Peyer's patch (tissue), 4 donors: ENCODE measurements around the gene EIF2AK2. TPM values are rescaled to one million over a fixed set of nuclear protein-coding genes. Genes with fewer than 3 reads are reported as not detected.
"Not testable (repeated sequence)": the region's sequence is repeated elsewhere in the genome, so short reads cannot be mapped to it uniquely, and the experiment has no call there.

Experiments
- DNase-seq, 3 donors: peaks; one replicate each; pipeline ENCODE4 v3.0.0-alpha.2; 2017 to 2019
- H3K27ac ChIP-seq, 4 donors: fragments of 200-600 bp; sonication (generic); one replicate each; pipeline ENCODE4 v1.5.1; 2016 to 2019
- H3K27me3 ChIP-seq, 2 donors: fragments of 200-600 bp; sonication (generic); one replicate each; pipeline ENCODE4 v1.5.1; 2019
- H3K36me3 ChIP-seq, 3 donors: fragments of 200-600 bp; sonication (generic); one replicate each; pipeline ENCODE4 v1.5.1; 2016 to 2019
- H3K4me1 ChIP-seq, 4 donors: fragments of 200-600 bp; sonication (generic); one replicate each; pipeline ENCODE4 v1.5.1; 2016 to 2019
- H3K4me3 ChIP-seq, 4 donors: fragments of 200-600 bp; sonication (generic); 1 replicate in 3 of 4; 2 replicates in 1 of 4; pipeline ENCODE4 v1.5.1; 2016 to 2019; ENCODE audit warnings: mild to moderate bottlenecking in 1 of 4
- H3K9me3 ChIP-seq, 4 donors: fragments of 200-600 bp; sonication (generic); one replicate each; pipeline ENCODE4 v1.5.1; 2016 to 2019; ENCODE audit warnings: mild to moderate bottlenecking in 1 of 4
- CTCF ChIP-seq, 6 experiments: fragments of 450-650 bp in 4 of 6; fragments of 200-600 bp in 2 of 6; sonication (generic) in 1 of 6; IDR thresholded peaks; one replicate each; pipeline ENCODE4 v1.5.1; 2017 to 2019; ENCODE audit warnings: antibody characterized with exemption in 6 of 6, mild to moderate bottlenecking in 3 of 6, moderate library complexity in 1 of 6
- POLR2A ChIP-seq, 2 donors: fragments of 450-650 bp; IDR thresholded peaks; one replicate each; pipeline ENCODE4 v1.5.1; 2017; ENCODE audit warnings: antibody characterized with exemption in 2 of 2, mild to moderate bottlenecking in 2 of 2, moderate library complexity in 2 of 2
- total RNA-seq, 4 donors: library from RNA; depleted of rRNA; stranded (reverse); fragments of >200 nt; gene quantifications; one replicate each; pipeline ENCODE4 v1.1.0, GENCODE V29; 2016

Gene EIF2AK2
- total RNA-seq, 4 donors from 2014 or later, result 18.7 to 31.2 (median 25.7) TPM

GRCh38 chr2:37201208-37201607 is 44.4 kb upstream of the EIF2AK2 start:
- peaks cover 0 to 13% (median 8%) of the 10 kb centered on the region in 4 donors for H3K4me1 ChIP-seq
- no peak for TF ChIP-seq CTCF (IDR thresholded peaks at IDR 0.05)
- no peak for TF ChIP-seq POLR2A (IDR thresholded peaks at IDR 0.05)
- H3K9me3 ChIP-seq, result no peaks in the 10 kb centered on the region
- no peak overlapping the region for H3K27ac ChIP-seq
- H3K36me3 ChIP-seq, result peaks cover 0 to 54% (median 0%) of the 10 kb centered on the region in 3 donors
- no peaks in the 10 kb centered on the region for H3K27me3 ChIP-seq
- DNase-seq, result no peak
- H3K4me3 ChIP-seq, result no peak overlapping the region

DNA sequence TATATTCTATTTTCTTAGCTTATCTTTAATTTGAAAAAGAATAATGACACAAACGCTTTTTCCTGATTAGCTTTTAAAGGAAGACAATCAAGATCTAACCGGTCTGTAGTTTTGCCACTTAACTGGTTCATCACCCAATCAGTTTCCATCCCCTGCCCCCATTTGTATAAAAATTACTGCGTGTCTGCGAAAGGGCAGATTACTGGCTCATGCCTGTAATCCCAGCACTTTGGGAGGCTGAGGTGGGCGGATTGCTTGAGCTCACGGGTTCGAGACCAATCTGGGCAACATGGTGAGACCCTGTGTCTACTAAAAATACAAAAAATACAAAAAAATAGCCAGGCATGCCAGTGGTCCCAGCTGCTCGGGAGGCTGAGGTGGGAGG is 41.9 kb upstream of the EIF2AK2 start:
- Histone ChIP-seq H3K27ac (no peak overlapping the region), H3K9me3 (no peaks in the 10 kb centered on the region), H3K4me1 (peaks cover 0 to 13% (median 8%) of the 10 kb centered on the region in 4 donors), H3K27me3 (no peaks in the 10 kb centered on the region), H3K4me3 (no peak overlapping the region), H3K36me3 (peaks cover 0 to 29% (median 0%) of the 10 kb centered on the region in 3 donors)
- no peak for TF ChIP-seq POLR2A (IDR thresholded peaks at IDR 0.05)
- TF ChIP-seq CTCF (IDR thresholded peaks at IDR 0.05), result no peak
- no peak for DNase-seq

- Histone ChIP-seq H3K27ac (peak within 1 kb of the TSS; percentile 82 to 91 (median 89)), H3K36me3 (peaks cover 0 to 7% (median 0%) of the 10 kb centered on the region in 3 donors), H3K4me3 (peak within 1 kb of the TSS; percentile 70 to 89 (median 80)), H3K9me3 (no peaks in the 10 kb centered on the region), H3K27me3 (no peaks in the 10 kb centered on the region), H3K4me1 (peaks cover 0 to 13% (median 8%) of the 10 kb centered on the region in 4 donors)
- TF ChIP-seq POLR2A (IDR thresholded peaks at IDR 0.05) (peak; percentile 76 to 81), CTCF (IDR thresholded peaks at IDR 0.05) (peak in 2 of 6 experiments; percentile 9 to 13)
- peak; percentile 87 to 95 (median 93) for DNase-seq
Observed at GRCh38 chr2:37196320-37197195, 39.8 kb upstream of the EIF2AK2 start, which contains the start of gene CEBPZOS. CEBPZOS (plus strand) TSS chr2:37196496; CDS start chr2:37199705, 3,209 bp downstream.

GRCh38 chr2:37195862-37196319 is 39.1 kb upstream of the EIF2AK2 start:
- H3K4me1 ChIP-seq, result peaks cover 0 to 13% (median 8%) of the 10 kb centered on the region in 4 donors
- not testable (repeated sequence) for DNase-seq, H3K36me3 ChIP-seq, H3K9me3 ChIP-seq, H3K27me3 ChIP-seq
- H3K4me3 ChIP-seq, result peak overlapping the region; percentile 70 to 89 (median 80)
- H3K27ac ChIP-seq, result peak overlapping the region; percentile 82 to 91 (median 89)

DNA sequence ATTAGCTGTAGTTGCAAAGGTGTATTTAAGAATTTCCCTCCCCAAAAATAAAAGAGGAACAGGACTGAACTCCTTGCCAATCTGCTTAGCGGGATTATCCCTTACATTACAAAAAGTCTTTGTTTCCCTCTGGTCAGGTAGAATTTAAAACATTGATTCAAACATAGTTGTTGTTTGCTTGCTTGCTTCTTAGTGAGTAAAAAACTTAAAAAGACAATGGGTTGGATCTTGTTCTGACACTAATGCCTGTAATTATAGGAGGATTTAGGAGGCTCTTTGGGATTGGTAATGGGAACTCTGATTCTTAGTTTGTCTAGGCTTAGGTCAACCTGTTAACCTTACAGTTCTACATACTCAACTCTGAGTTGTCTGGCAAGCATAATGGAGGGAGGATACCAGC is 35.8 kb upstream of the EIF2AK2 start:
- H3K9me3 ChIP-seq, result no peaks in the 10 kb centered on the region
- no peak overlapping the region for H3K4me3 ChIP-seq
- peaks cover 0 to 5% (median 4%) of the 10 kb centered on the region in 4 donors for H3K4me1 ChIP-seq
- TF ChIP-seq CTCF (IDR thresholded peaks at IDR 0.05), result no peak
- TF ChIP-seq POLR2A (IDR thresholded peaks at IDR 0.05), result no peak
- H3K27me3 ChIP-seq, result no peaks in the 10 kb centered on the region
- no peak overlapping the region for H3K27ac ChIP-seq
- DNase-seq, result no peak
- no peaks in the 10 kb centered on the region for H3K36me3 ChIP-seq

- DNase-seq, result no peak
- Histone ChIP-seq H3K4me1 (no peaks in the 10 kb centered on the region), H3K27me3 (no peaks in the 10 kb centered on the region), H3K36me3 (no peaks in the 10 kb centered on the region), H3K4me3 (no peak overlapping the region), H3K9me3 (no peaks in the 10 kb centered on the region), H3K27ac (no peak overlapping the region)
- TF ChIP-seq CTCF (IDR thresholded peaks at IDR 0.05), result no peak
- no peak for TF ChIP-seq POLR2A (IDR thresholded peaks at IDR 0.05)
Observed at GRCh38 chr2:37191747-37192146, 35.0 kb upstream of the EIF2AK2 start.
